C4-2B (cell line): ENCODE results near the gene CLEC16A.

Experiments
- H3K27ac ChIP-seq: fragments of 450-650 bp; 2 replicates; pipeline ENCODE4 v1.5.1; 2017
- CTCF ChIP-seq: fragments of 450-650 bp; conservative IDR thresholded peaks from 2 replicates; pipeline ENCODE4 v1.5.1; 2017; ENCODE audit warnings: mild to moderate bottlenecking
- ZFX ChIP-seq: fragments of 450-650 bp; IDR thresholded peaks from 2 replicates; pipeline ENCODE4 v1.6.1; 2017

The CLEC16A gene

GRCh38 chr16:11187522-11188023 lies 243.2 kb downstream of the CLEC16A start:
- TF ChIP-seq CTCF, result no peak
- no peak for TF ChIP-seq ZFX
- H3K27ac ChIP-seq, result no peak overlapping the region

GRCh38 chr16:11188801-11189740 lies 244.7 kb downstream of the CLEC16A start:
- no peak for TF ChIP-seq ZFX
- no peak for TF ChIP-seq CTCF
- peak overlapping the region; percentile 19; the same call in 1 of the 2 replicates for H3K27ac ChIP-seq

GRCh38 chr16:11190588-11191560 lies 246.5 kb downstream of the CLEC16A start:
- H3K27ac ChIP-seq, result no peak overlapping the region
- TF ChIP-seq CTCF, result no peak
- no peak for TF ChIP-seq ZFX

- no peak overlapping the region for H3K27ac ChIP-seq
- TF ChIP-seq ZFX (no peak), CTCF (no peak)
Measured at GRCh38 chr16:11191665-11192064, 247.3 kb downstream of the CLEC16A start.

GRCh38 chr16:11193494-11193893 lies 249.1 kb downstream of the CLEC16A start:
- TF ChIP-seq ZFX (no peak), CTCF (no peak)
- H3K27ac ChIP-seq, result no peak overlapping the region

- TF ChIP-seq ZFX, result no peak
- TF ChIP-seq CTCF, result no peak
- H3K27ac ChIP-seq, result no peak overlapping the region
Measured at GRCh38 chr16:11194913-11195312, 250.5 kb downstream of the CLEC16A start.
